Endometrium (tissue), 2 donors: ENCODE data around the gene CCDC195.
"Not testable (repeated sequence)": the region's sequence is repeated elsewhere in the genome, so short reads cannot be mapped to it uniquely, and the experiment has no call there.

Experiments used
- FAIRE-seq: peaks from 2 replicates; lab custom pipeline; 2012; peaks lifted over from hg19 to GRCh38; lab: Jason Lieb, UNC
- donor health status: control.
- donor health status: control.

Gene CCDC195

DNA sequence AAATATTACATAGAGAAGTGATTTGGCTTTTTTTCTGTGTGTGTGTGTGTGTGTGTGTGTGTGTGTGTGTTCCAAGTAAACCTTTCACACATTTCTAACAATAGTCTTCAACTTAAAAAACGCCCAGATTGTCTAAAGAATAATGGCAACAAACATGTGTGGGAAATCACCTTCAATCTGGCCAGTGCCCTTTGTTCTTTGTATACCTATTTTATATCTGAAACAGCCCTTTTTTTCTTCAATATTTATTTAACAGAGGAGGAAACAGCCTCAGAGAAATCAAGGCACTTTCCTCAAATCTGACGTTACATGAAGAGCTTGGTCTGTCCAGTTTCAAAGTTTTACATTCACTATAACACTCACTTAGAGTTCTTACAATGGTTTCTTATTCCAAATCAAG lies 25.3 kb downstream of the CCDC195 start:
- no peak for FAIRE-seq

GRCh38 chr2:224689539-224689938 lies 26.6 kb downstream of the CCDC195 start:
- FAIRE-seq, result no peak

DNA sequence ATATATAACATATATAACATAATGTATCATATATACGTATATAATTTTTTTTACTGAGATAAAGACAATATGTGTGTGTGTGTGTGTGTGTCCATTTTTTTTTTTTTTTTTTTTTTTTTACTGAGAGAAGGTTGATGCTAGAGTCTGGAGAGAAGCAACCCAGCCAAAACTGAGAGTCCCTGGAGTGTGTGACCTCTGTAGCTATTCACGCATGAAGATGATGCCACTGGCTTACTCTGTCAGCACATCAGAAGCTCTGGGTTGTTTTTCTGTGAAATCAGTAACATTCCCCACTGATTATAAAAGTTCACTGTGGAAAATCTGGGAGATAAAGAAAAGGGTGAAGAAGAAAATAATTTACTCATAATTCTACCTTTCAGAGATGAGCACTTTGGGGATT lies 27.2 kb downstream of the CCDC195 start:
- FAIRE-seq, result no peak

GRCh38 chr2:224687156-224687555 lies 29.0 kb downstream of the CCDC195 start:
- FAIRE-seq, result no peak

DNA sequence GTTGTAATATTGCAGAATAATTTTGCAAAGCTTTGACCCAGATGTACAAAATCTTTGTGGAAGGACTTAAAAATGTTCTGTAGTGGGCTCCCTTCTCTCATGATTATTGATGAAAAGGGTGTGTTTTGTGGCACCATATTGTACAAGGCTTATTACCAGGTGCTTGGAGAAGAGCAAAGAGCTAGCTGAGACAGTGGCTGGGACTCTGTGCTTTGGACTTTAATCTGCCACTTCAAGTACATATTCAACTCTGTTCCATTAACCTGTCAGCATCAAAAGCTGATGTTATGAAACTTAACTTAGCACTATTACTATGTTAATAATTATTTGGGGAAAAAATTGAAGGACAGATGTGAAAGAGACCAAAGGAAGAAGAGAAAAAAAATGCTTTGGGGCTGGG lies 31.0 kb downstream of the CCDC195 start:
- FAIRE-seq, result no peak

DNA sequence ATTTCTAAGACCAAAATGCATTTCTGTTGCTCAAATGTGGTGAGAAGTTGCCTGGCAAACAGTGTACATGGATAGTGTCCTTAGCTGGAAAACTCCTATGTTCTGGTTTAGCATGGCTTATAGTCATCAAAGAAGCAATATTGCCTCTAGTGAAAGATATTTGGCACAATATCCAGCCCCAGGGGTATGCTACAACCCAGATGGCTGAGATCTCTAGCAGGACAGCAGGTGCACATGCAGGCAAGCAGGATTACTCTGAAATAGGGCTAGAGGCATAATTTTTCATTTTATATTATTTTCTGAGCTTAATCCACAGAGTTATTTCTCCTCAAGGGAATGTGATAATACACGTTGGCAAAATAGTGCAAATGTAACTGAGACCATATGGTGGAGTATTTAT lies 34.0 kb downstream of the CCDC195 start:
- FAIRE-seq, result no peak

DNA sequence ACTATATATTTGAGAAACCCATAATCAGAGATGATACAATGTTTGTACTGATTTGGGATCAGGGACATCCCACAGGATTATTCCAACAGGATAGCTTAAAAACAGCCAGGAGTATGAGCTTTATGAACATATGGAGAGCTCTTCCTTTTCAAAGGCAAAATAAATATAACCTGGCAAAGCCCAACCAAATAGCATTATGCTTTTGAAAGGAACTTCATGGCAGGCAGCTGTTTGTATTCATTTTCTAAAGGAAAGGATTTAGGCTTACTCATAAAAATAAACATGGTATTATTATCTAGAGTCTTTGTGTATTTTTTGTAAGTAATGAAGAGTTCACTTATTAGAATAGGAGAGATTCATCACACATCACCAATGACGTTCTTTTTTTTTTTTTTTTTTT lies 44.4 kb downstream of the CCDC195 start:
- FAIRE-seq, result no peak

DNA sequence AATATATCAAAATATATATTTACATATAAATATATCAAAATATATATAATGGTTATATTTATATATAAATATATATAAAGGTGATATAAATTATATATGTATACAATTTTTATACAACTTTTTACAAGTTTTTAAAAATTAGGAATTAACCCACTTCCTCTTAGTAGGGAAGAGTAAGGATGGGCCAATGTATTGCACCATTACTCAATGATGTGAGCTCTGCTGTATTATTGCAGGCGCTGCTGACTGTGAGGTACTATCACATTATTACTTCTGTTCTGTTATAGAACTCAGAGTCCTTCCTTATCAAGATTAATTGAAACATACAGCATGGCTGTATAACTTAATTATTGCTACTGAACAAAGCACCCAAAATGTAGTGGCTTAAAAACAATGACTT lies 46.0 kb downstream of the CCDC195 start:
- no peak for FAIRE-seq

- no peak for FAIRE-seq
These were observed 46.7 kb downstream of the CCDC195 start for GRCh38 chr2:224669449-224669848.

GRCh38 chr2:224668123-224668909 lies 47.8 kb downstream of the CCDC195 start:
- FAIRE-seq, result no peak

- no peak for FAIRE-seq
These were observed 49.1 kb downstream of the CCDC195 start for GRCh38 chr2:224666951-224667553.

- not testable (repeated sequence) for FAIRE-seq
These were observed 52.8 kb downstream of the CCDC195 start for GRCh38 chr2:224663322-224663721.

DNA sequence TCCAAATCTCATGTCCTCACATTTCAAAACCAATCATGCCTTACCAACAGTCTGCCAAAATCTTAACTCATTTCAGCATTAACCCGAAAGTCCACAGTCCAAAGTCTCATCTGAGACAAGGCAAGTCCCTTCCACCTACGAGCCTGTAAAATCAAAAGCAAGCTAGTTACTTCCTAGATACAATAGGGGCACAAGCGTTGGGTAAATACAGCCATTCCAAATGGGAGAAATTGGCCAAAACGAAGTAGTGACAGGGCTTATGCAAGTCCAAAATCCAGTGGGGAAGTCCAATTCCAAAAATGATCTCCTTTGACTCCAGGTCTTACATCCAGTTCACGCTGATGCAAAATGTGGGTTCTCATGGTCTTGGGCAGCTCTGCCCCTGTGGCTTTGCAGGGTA lies 54.5 kb downstream of the CCDC195 start:
- not testable (repeated sequence) for FAIRE-seq

DNA sequence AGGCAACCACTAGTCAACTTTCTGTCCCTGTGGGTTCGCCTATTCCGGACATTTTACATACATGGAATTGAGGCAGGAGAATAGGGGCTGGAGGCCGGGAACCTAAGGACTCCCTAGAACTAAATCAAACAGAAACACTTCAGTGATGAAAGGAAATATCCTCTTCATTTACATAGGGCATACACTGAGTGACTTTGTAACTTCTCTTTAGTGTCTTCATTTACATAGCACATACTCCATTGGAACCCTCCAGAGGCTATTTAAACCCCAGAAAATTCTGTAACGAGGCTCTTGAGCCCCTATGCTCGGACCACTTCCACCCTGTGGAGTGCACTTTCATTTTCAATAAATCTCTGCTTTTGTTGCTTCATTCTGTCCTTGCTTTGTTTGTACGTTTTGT lies 56.5 kb downstream of the CCDC195 start:
- FAIRE-seq, result no peak

DNA sequence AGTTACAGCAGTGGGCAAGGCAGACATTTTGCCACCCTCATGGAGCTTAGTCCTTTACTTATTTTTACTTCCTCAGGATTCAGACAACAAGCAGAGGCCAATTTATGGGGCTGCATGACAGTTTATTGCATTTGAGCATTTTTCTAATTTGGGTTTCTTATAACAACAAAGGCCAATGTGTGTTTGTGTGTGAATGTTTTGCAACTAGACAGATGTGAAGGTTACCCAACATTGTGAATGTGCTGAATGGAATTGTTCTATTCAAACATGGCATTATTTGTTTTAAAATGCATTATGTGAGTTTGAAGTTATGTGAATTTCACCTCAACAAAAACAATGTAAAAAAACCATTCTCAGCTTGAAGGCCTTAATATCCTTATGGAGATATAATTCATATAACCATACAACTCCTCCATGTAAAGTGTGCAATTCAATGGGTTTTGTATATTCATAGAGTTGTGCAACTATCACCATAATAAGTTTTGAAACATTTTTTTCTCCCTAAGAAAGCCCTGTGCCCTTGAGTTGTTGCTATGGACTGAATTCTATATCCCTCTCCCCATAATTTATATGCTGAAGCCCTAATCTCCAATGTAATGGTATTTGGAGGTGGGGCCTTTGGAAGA lies 57.3 kb downstream of the CCDC195 start:
- no peak for FAIRE-seq

DNA sequence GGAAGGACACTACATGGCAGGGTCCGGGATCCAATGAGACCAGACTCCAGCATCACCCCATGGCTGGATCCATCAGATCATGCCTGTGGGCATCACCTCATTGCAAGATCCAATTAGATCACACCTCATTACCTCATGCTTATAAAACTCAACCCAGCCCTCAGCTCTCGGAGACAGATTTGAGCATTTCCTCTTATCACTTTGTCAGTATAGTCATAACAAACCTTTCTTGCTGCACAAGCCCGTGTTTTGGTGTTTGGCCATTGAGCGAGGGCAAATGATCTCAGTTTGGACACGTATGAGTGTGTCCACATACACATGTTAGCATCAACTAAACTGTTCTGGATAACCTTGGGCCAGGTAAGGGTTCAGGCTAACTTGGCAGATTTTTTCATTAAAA lies 58.8 kb downstream of the CCDC195 start:
- no peak for FAIRE-seq

GRCh38 chr2:224655006-224655537 lies 61.1 kb downstream of the CCDC195 start:
- no peak for FAIRE-seq
